GM21619 (cell line): Measurements from ENCODE around the gene FGD6.
A peak's percentile ranks its signal among the peaks of the same experiment; 100 is the strongest.
"Not testable (repeated sequence)": the region's sequence is repeated elsewhere in the genome, so short reads cannot be mapped to it uniquely, and the experiment has no call there.

Experiments used
- ATAC-seq: cut with Tn5 transposase; IDR thresholded peaks from one replicate; pipeline ENCODE4 v1.9.1; 2021; ENCODE audit not compliant: unreplicated experiment

The FGD6 gene

GRCh38 chr12:95217377-95218149 is at the start of gene FGD6, which contains the start of gene VEZT:
Gene FGD6 (minus strand): TSS chr12:95217467. CDS start chr12:95217240, 227 bp downstream.
Gene VEZT (plus strand): TSS chr12:95217807. CDS start chr12:95217851, 44 bp downstream.
- ATAC-seq: peak; percentile 93

GRCh38 chr12:95266254-95266653 is 49.0 kb upstream of the FGD6 start:
- ATAC-seq: no peak

GRCh38 chr12:95265765-95266164 is 48.5 kb upstream of the FGD6 start:
- ATAC-seq: no peak

GRCh38 chr12:95262808-95263207 is 45.5 kb upstream of the FGD6 start:
- no peak for ATAC-seq

- no peak for ATAC-seq
Observed at GRCh38 chr12:95261109-95261508, 43.8 kb upstream of the FGD6 start.

- no peak for ATAC-seq
Observed at GRCh38 chr12:95259368-95259767, 42.1 kb upstream of the FGD6 start.

GRCh38 chr12:95258803-95259202 is 41.5 kb upstream of the FGD6 start:
- no peak for ATAC-seq

- no peak for ATAC-seq
Observed at GRCh38 chr12:95258151-95258550, 40.9 kb upstream of the FGD6 start.

- no peak for ATAC-seq
Observed at GRCh38 chr12:95257541-95257940, 40.3 kb upstream of the FGD6 start.

GRCh38 chr12:95253386-95253785 is 36.1 kb upstream of the FGD6 start:
- ATAC-seq: no peak

- no peak for ATAC-seq
Observed at GRCh38 chr12:95248604-95249360, 31.5 kb upstream of the FGD6 start.

- ATAC-seq: no peak
Observed at GRCh38 chr12:95248095-95248494, 30.8 kb upstream of the FGD6 start.

- ATAC-seq: no peak
Observed at GRCh38 chr12:95244350-95244749, 27.1 kb upstream of the FGD6 start.

GRCh38 chr12:95243497-95244183 is 26.4 kb upstream of the FGD6 start:
- ATAC-seq: no peak

GRCh38 chr12:95241761-95242506 is 24.7 kb upstream of the FGD6 start:
- ATAC-seq: no peak

- not testable (repeated sequence) for ATAC-seq
Observed at GRCh38 chr12:95241138-95241537, 23.9 kb upstream of the FGD6 start.

- no peak for ATAC-seq
Observed at GRCh38 chr12:95240556-95240955, 23.3 kb upstream of the FGD6 start.

- ATAC-seq: not testable (repeated sequence)
Observed at GRCh38 chr12:95239835-95240234, 22.6 kb upstream of the FGD6 start.

GRCh38 chr12:95239216-95239615 is 21.9 kb upstream of the FGD6 start:
- no peak for ATAC-seq

GRCh38 chr12:95238150-95238549 is 20.9 kb upstream of the FGD6 start:
- no peak for ATAC-seq

- no peak for ATAC-seq
Observed at GRCh38 chr12:95237315-95237714, 20.0 kb upstream of the FGD6 start.
